ENCODE results near the gene PCDHGB2.
"Not testable (repeated sequence)": the region's sequence is repeated elsewhere in the genome, so short reads cannot be mapped to it uniquely, and the experiment has no call there.

The PCDHGB2 gene

DNA sequence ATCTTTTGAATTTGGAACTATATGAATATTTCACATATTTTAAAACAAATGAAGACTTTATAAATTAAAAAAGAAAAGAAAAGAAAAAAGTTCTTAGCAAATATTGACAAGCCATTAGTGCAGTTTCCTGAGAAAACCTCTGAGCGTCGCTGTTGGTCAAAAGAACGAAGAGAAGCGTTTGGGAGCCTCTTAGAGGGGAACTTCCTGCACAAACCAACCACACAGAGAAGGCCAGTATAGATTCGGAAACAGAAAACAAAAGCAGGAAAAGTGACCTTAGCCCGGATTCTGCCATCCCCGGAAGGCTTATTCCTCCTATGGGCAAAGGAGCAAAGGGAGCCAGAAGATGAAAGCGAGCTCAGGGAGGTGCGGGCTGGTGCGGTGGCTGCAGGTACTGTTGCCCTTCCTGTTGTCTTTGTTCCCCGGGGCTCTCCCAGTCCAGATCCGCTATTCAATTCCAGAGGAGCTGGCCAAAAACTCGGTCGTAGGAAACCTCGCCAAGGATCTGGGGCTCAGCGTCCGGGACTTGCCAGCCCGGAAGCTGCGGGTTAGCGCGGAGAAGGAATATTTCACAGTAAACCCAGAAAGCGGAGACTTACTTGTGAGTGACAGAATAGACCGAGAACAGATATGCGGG lies at the start of gene PCDHGB2:
Gene PCDHGB2, plus strand, starts transcription at position 205 of the 637 bp plus-strand sequence. Its CDS starts 142 bp downstream, at position 347.
- peaks cover 72% of the 10 kb centered on the region for H3K9me3 Mint-ChIP-seq
- H3K27ac Mint-ChIP-seq: no peak within 1 kb of the TSS
- H3K27me3 Mint-ChIP-seq (ENCODE audit: low read depth): peaks cover 4% of the 10 kb centered on the region
- no peak within 1 kb of the TSS for H3K4me3 Mint-ChIP-seq
- TF ChIP-seq CTCF (IDR thresholded peaks at IDR 0.05; ENCODE audit: unreplicated experiment in 3 of 3): no peak
- peaks cover 42% of the 10 kb centered on the region for H3K36me3 Mint-ChIP-seq (ENCODE audit: low read depth)
- no peaks in the 10 kb centered on the region for H3K4me1 Mint-ChIP-seq

GRCh38 chr5:141313711-141314110 lies 46.1 kb upstream of the PCDHGB2 start:
- H3K4me1 Mint-ChIP-seq: no peaks in the 10 kb centered on the region
- peaks cover 100% of the 10 kb centered on the region for H3K36me3 Mint-ChIP-seq (ENCODE audit: low read depth)
- H3K4me3 Mint-ChIP-seq: no peak overlapping the region
- no peak for TF ChIP-seq CTCF (IDR thresholded peaks at IDR 0.05; ENCODE audit: unreplicated experiment in 3 of 3)
- no peak overlapping the region for H3K27ac Mint-ChIP-seq
- H3K9me3 Mint-ChIP-seq: peaks cover 80% of the 10 kb centered on the region
- H3K27me3 Mint-ChIP-seq (ENCODE audit: low read depth): no peaks in the 10 kb centered on the region

DNA sequence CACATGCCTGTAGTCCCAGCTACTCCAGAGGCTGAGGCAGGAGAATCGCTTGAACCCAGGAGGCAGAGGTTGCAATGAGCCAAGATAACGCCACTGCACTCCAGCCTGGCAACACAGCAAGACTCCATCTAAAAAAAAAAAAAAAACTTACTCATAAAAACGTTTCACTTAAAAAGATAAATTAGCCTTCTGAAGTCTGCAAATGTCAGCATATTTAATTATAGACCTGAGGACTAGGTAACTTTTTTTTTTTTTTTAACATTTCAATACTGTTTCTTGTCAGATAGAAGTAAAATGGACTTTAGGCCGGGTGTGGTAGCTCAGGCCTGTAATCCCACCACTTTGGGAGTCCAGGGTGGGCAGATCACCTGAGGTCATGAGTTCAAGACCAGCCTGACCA lies 42.8 kb upstream of the PCDHGB2 start:
- not testable (repeated sequence) for H3K27ac Mint-ChIP-seq; H3K4me3 Mint-ChIP-seq; H3K4me1 Mint-ChIP-seq; H3K27me3 Mint-ChIP-seq (ENCODE audit: low read depth)
- H3K36me3 Mint-ChIP-seq (ENCODE audit: low read depth): peaks cover 95% of the 10 kb centered on the region
- H3K9me3 Mint-ChIP-seq: peaks cover 81% of the 10 kb centered on the region

DNA sequence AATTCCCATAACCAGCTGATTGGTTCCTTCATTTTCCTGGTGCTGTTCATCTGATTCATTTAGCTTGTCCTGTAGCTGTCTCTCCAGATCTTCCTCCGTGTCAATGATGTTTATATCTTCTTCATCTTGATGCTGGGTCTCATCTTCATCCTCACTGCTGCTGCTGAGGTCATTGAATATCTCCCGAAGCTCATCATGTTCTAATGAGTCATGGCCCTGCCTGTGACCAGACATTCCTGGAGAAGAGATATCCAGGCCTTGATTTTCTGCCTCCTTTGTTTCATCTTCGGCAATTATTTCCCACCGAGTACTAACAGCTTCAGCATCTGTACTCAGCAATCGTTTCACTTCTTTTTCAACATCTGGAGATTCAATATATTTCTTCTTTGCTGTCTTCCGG lies 40.6 kb upstream of the PCDHGB2 start:
- peaks cover 8% of the 10 kb centered on the region for H3K27me3 Mint-ChIP-seq (ENCODE audit: low read depth)
- peaks cover 83% of the 10 kb centered on the region for H3K36me3 Mint-ChIP-seq (ENCODE audit: low read depth)
- H3K4me3 Mint-ChIP-seq: peak overlapping the region; percentile 94 to 99 (median 97)
- peaks cover 5% of the 10 kb centered on the region for H3K4me1 Mint-ChIP-seq
- no peak overlapping the region for H3K27ac Mint-ChIP-seq
- H3K9me3 Mint-ChIP-seq: peaks cover 69% of the 10 kb centered on the region
- no peak for TF ChIP-seq CTCF (IDR thresholded peaks at IDR 0.05; ENCODE audit: unreplicated experiment in 3 of 3)

DNA sequence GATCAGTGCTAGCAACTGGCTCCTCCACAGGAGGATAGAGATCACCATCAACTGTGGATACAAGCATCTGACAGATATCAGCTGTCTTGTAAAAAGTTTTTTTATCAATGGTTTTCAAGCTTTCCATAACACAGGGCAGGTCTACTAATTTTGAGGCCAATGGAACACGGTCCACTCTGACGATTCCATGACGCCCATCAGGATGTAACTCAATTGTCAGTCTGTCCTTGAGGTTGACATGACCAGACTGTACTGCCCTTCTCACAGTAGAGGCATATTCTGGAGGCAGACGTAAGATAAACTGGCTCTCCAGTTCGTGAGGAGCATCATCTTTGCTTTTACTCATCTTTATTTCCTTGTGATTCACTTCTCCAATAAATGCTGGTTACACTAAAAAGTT lies 40.1 kb upstream of the PCDHGB2 start:
- Mint-ChIP-seq H3K27ac (peak overlapping the region in 2 of 3 experiments; percentile 98 to 99), H3K9me3 (peaks cover 67% of the 10 kb centered on the region), H3K4me3 (peak overlapping the region; percentile 94 to 99 (median 97)), H3K27me3 (ENCODE audit: low read depth) (peaks cover 8% of the 10 kb centered on the region), H3K36me3 (ENCODE audit: low read depth) (peaks cover 81% of the 10 kb centered on the region), H3K4me1 (peaks cover 5% of the 10 kb centered on the region)
- TF ChIP-seq CTCF (IDR thresholded peaks at IDR 0.05; ENCODE audit: unreplicated experiment in 3 of 3): no peak

GRCh38 chr5:141320225-141321169 lies 39.3 kb upstream of the PCDHGB2 start, which contains the start of gene TAF7:
Gene TAF7, minus strand, starts transcription at chr5:141320784. Its CDS starts 740 bp downstream, at chr5:141320044.
- TF ChIP-seq CTCF (IDR thresholded peaks at IDR 0.05; ENCODE audit: unreplicated experiment in 3 of 3): peak; percentile 89 to 95 (median 92)
- peak within 1 kb of the TSS; percentile 94 to 99 (median 97) for H3K4me3 Mint-ChIP-seq
- peaks cover 8% of the 10 kb centered on the region for H3K27me3 Mint-ChIP-seq (ENCODE audit: low read depth)
- H3K36me3 Mint-ChIP-seq (ENCODE audit: low read depth): peaks cover 77% of the 10 kb centered on the region
- peak within 1 kb of the TSS; percentile 98 to 99 (median 99) for H3K27ac Mint-ChIP-seq
- peaks cover 63% of the 10 kb centered on the region for H3K9me3 Mint-ChIP-seq
- peaks cover 5% of the 10 kb centered on the region for H3K4me1 Mint-ChIP-seq

Data from nephron (organoid).